Measurements from ENCODE around the gene WDFY4. TPM values are rescaled to one million over a fixed set of nuclear protein-coding genes. Genes with fewer than 3 reads are reported as not detected.

WDFY4 gene
- total and polyA plus RNA-seq, 2 donors (not counting 1 experiment from before 2014, with no cell fraction given), result 0.06 to 0.66 TPM

GRCh38 chr10:48882881-48883280 lies 198.2 kb downstream of the WDFY4 start:
- Histone ChIP-seq H3K4me1 (ENCODE audit: control insufficient read depth, extremely low read depth, insufficient read depth, low read length) (no peaks in the 10 kb centered on the region), H4K20me1 (ENCODE audit: control insufficient read depth, extremely low read depth, insufficient read depth, low read length) (no peaks in the 10 kb centered on the region), H3K4me2 (ENCODE audit: extremely low read depth, insufficient read depth, low read length) (no peak overlapping the region), H3K79me2 (ENCODE audit: control insufficient read depth, insufficient read depth, low read length) (no peaks in the 10 kb centered on the region), H2AFZ (ENCODE audit: low read length) (no peak overlapping the region), H3K27ac (ENCODE audit: insufficient read depth, low read length) (no peak overlapping the region), H3K9ac (ENCODE audit: insufficient read depth, low read length) (no peak overlapping the region), H3K9me3 (ENCODE audit: control insufficient read depth, insufficient read depth, low read depth, low read length) (no peaks in the 10 kb centered on the region), H3K27me3 (ENCODE audit: control insufficient read depth, insufficient read depth, low read length) (no peaks in the 10 kb centered on the region), H3K36me3 (ENCODE audit: control insufficient read depth, insufficient read depth, low read length) (no peaks in the 10 kb centered on the region), H3K4me3 (replicated peaks in 1 of 4; ENCODE audit: control extremely low read depth in 1 of 4, insufficient read depth in 1 of 4, low read depth in 3 of 4, low read length in 4 of 4) (no peak overlapping the region)
- TF ChIP-seq EZH2 (IDR thresholded peaks at IDR 0.05; ENCODE audit: low read length, missing control alignments) (no peak), CTCF (conservative IDR thresholded peaks at IDR 0.05 in 1 of 2, IDR thresholded peaks at IDR 0.05 in 1 of 2; ENCODE audit: low read depth in 1 of 2, low read length in 2 of 2) (no peak)
- DNase-seq (ENCODE audit: low read depth in 2 of 2), result no peak

GRCh38 chr10:48883701-48884100 lies 199.0 kb downstream of the WDFY4 start:
- H2AFZ ChIP-seq (ENCODE audit: low read length), result no peak overlapping the region
- H4K20me1 ChIP-seq (ENCODE audit: control insufficient read depth, extremely low read depth, insufficient read depth, low read length), result no peaks in the 10 kb centered on the region
- H3K27ac ChIP-seq (ENCODE audit: insufficient read depth, low read length), result no peak overlapping the region
- no peaks in the 10 kb centered on the region for H3K36me3 ChIP-seq (ENCODE audit: control insufficient read depth, insufficient read depth, low read length)
- H3K27me3 ChIP-seq (ENCODE audit: control insufficient read depth, insufficient read depth, low read length), result no peaks in the 10 kb centered on the region
- no peaks in the 10 kb centered on the region for H3K79me2 ChIP-seq (ENCODE audit: control insufficient read depth, insufficient read depth, low read length)
- H3K9me3 ChIP-seq (ENCODE audit: control insufficient read depth, insufficient read depth, low read depth, low read length), result no peaks in the 10 kb centered on the region
- TF ChIP-seq EZH2 (IDR thresholded peaks at IDR 0.05; ENCODE audit: low read length, missing control alignments), result no peak
- TF ChIP-seq CTCF (conservative IDR thresholded peaks at IDR 0.05 in 1 of 2, IDR thresholded peaks at IDR 0.05 in 1 of 2; ENCODE audit: low read depth in 1 of 2, low read length in 2 of 2), result no peak
- H3K4me3 ChIP-seq (replicated peaks in 1 of 4; ENCODE audit: control extremely low read depth in 1 of 4, insufficient read depth in 1 of 4, low read depth in 3 of 4, low read length in 4 of 4), result no peak overlapping the region
- no peak overlapping the region for H3K9ac ChIP-seq (ENCODE audit: insufficient read depth, low read length)
- DNase-seq (ENCODE audit: low read depth in 2 of 2), result no peak
- no peaks in the 10 kb centered on the region for H3K4me1 ChIP-seq (ENCODE audit: control insufficient read depth, extremely low read depth, insufficient read depth, low read length)
- no peak overlapping the region for H3K4me2 ChIP-seq (ENCODE audit: extremely low read depth, insufficient read depth, low read length)

- Histone ChIP-seq H3K36me3 (ENCODE audit: control insufficient read depth, insufficient read depth, low read length) (no peaks in the 10 kb centered on the region), H3K4me3 (replicated peaks in 1 of 4; ENCODE audit: control extremely low read depth in 1 of 4, insufficient read depth in 1 of 4, low read depth in 3 of 4, low read length in 4 of 4) (no peak overlapping the region), H3K4me1 (ENCODE audit: control insufficient read depth, extremely low read depth, insufficient read depth, low read length) (no peaks in the 10 kb centered on the region), H3K4me2 (ENCODE audit: extremely low read depth, insufficient read depth, low read length) (no peak overlapping the region), H3K79me2 (ENCODE audit: control insufficient read depth, insufficient read depth, low read length) (no peaks in the 10 kb centered on the region), H2AFZ (ENCODE audit: low read length) (no peak overlapping the region), H3K27me3 (ENCODE audit: control insufficient read depth, insufficient read depth, low read length) (no peaks in the 10 kb centered on the region), H3K9ac (ENCODE audit: insufficient read depth, low read length) (no peak overlapping the region), H3K9me3 (ENCODE audit: control insufficient read depth, insufficient read depth, low read depth, low read length) (no peaks in the 10 kb centered on the region), H3K27ac (ENCODE audit: insufficient read depth, low read length) (no peak overlapping the region), H4K20me1 (ENCODE audit: control insufficient read depth, extremely low read depth, insufficient read depth, low read length) (no peaks in the 10 kb centered on the region)
- DNase-seq (ENCODE audit: low read depth in 2 of 2), result no peak
- TF ChIP-seq CTCF (conservative IDR thresholded peaks at IDR 0.05 in 1 of 2, IDR thresholded peaks at IDR 0.05 in 1 of 2; ENCODE audit: low read depth in 1 of 2, low read length in 2 of 2), result no peak
- no peak for TF ChIP-seq EZH2 (IDR thresholded peaks at IDR 0.05; ENCODE audit: low read length, missing control alignments)
Observed at GRCh38 chr10:48884179-48885045, 199.7 kb downstream of the WDFY4 start.
